ENCODE measurements around the gene FBXO4.

Gene FBXO4

GRCh38 chr5:41924872-41925554 is at the start of gene FBXO4:
Gene FBXO4, plus strand, starts transcription at chr5:41925281. Its CDS starts 29 bp downstream, at chr5:41925310.
- peak; percentile 86 for DNase-seq (ENCODE audit: low spot score)

- no peak for DNase-seq (ENCODE audit: low spot score)
Observed at GRCh38 chr5:41876678-41877077, 48.4 kb upstream of the FBXO4 start.

- DNase-seq (ENCODE audit: low spot score): no peak
Observed at GRCh38 chr5:41877408-41877807, 47.7 kb upstream of the FBXO4 start.

- DNase-seq (ENCODE audit: low spot score): no peak
Observed at GRCh38 chr5:41878173-41878572, 46.9 kb upstream of the FBXO4 start.

- no peak for DNase-seq (ENCODE audit: low spot score)
Observed at GRCh38 chr5:41878643-41879478, 46.2 kb upstream of the FBXO4 start.

- DNase-seq (ENCODE audit: low spot score): no peak
Observed at GRCh38 chr5:41882765-41883164, 42.3 kb upstream of the FBXO4 start.

- DNase-seq (ENCODE audit: low spot score): no peak
Observed at GRCh38 chr5:41883243-41883642, 41.8 kb upstream of the FBXO4 start.

GRCh38 chr5:41883936-41884335 is 41.1 kb upstream of the FBXO4 start:
- DNase-seq (ENCODE audit: low spot score): no peak

- no peak for DNase-seq (ENCODE audit: low spot score)
Observed at GRCh38 chr5:41885286-41885685, 39.8 kb upstream of the FBXO4 start.

- no peak for DNase-seq (ENCODE audit: low spot score)
Observed at GRCh38 chr5:41891066-41891707, 33.9 kb upstream of the FBXO4 start.

- DNase-seq (ENCODE audit: low spot score): no peak
Observed at GRCh38 chr5:41892031-41892430, 33.0 kb upstream of the FBXO4 start.

- no peak for DNase-seq (ENCODE audit: low spot score)
Observed at GRCh38 chr5:41893074-41893851, 31.8 kb upstream of the FBXO4 start.

GRCh38 chr5:41896230-41896629 is 28.9 kb upstream of the FBXO4 start:
- DNase-seq (ENCODE audit: low spot score): no peak

- DNase-seq (ENCODE audit: low spot score): no peak
Observed at GRCh38 chr5:41903382-41903891, 21.6 kb upstream of the FBXO4 start.

- peak; percentile 98 for DNase-seq (ENCODE audit: low spot score)
Observed at GRCh38 chr5:41903892-41904799, 20.9 kb upstream of the FBXO4 start, which contains the start of gene RIMOC1. Gene RIMOC1, plus strand, starts transcription at chr5:41904344. Its CDS starts 24 bp downstream, at chr5:41904368.

GRCh38 chr5:41906151-41906550 is 18.9 kb upstream of the FBXO4 start:
- DNase-seq (ENCODE audit: low spot score): no peak

- no peak for DNase-seq (ENCODE audit: low spot score)
Observed at GRCh38 chr5:41908374-41909079, 16.6 kb upstream of the FBXO4 start.

- no peak for DNase-seq (ENCODE audit: low spot score)
Observed at GRCh38 chr5:41918105-41918504, 7.0 kb upstream of the FBXO4 start.

- no peak for DNase-seq (ENCODE audit: low spot score)
Observed at GRCh38 chr5:41921166-41921565, 3.9 kb upstream of the FBXO4 start.

GRCh38 chr5:41921874-41922273 is 3.2 kb upstream of the FBXO4 start:
- no peak for DNase-seq (ENCODE audit: low spot score)
